Activated CD4-positive, alpha-beta T cell treated with anti-CD3 and anti-CD28 coated beads for 1 hour (primary cell): Measurements from ENCODE around the gene TBL3.
A peak's percentile ranks its signal among the peaks of the same experiment; 100 is the strongest.

Experiments
- DNase-seq: peaks from one replicate; pipeline ENCODE4 v3.0.0-alpha.2; 2020

Gene TBL3

DNA sequence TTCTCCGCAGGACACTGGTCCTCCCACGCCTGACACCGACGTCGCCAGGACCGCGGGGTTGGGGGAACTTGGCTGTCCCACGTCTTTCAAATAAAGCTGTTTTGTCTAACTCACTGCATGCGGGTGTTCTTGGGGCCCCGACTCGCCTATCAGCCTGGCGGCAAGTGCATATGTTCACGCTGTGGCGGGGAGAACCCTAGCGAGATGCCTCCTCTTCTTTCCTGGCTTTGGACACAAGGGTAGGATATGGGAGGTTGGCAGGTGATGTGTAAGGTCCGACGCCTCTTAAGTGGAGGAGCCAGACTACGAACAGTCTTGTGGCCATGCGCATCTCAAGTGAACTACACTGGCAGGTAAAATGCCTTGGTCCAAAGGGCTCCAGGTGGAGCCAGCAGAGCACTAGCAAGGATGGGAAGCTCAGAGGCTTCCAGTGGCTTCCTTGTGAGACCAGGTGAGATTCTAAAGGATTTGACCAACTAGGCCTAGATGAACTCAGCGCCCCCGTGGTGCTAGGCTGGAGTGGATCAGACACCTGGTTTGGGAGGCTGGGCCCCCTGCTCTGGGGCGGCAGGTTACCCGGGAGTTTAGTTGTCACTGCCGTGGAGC, 6.4 kb upstream of the TBL3 start:
- DNase-seq = no peak

DNA sequence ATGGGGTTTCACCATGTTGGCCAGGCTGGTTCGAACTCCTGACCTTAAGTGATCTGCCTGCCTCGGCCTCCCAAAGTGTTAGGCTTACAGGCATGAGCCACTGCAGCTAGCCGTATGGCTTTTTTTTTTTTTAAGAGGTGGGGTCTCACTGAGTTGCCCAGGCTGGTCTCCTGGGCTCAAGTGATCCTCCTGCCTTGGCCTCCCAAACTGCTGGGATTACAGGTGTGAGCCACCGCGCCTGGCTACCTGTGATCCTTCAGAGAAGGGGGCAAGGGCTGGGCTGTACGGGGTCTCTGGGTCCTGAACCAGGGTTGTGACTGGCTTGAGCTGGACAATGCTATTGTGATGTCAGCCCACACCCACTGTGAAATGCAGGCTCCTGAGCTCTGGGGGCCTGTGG, 5.4 kb upstream of the TBL3 start, which contains the start of gene RNF151:
TSS of gene RNF151 (plus strand) at position 397 of the 400 bp plus-strand sequence. CDS start 26 bp downstream, outside the sequence.
- no peak for DNase-seq

DNA sequence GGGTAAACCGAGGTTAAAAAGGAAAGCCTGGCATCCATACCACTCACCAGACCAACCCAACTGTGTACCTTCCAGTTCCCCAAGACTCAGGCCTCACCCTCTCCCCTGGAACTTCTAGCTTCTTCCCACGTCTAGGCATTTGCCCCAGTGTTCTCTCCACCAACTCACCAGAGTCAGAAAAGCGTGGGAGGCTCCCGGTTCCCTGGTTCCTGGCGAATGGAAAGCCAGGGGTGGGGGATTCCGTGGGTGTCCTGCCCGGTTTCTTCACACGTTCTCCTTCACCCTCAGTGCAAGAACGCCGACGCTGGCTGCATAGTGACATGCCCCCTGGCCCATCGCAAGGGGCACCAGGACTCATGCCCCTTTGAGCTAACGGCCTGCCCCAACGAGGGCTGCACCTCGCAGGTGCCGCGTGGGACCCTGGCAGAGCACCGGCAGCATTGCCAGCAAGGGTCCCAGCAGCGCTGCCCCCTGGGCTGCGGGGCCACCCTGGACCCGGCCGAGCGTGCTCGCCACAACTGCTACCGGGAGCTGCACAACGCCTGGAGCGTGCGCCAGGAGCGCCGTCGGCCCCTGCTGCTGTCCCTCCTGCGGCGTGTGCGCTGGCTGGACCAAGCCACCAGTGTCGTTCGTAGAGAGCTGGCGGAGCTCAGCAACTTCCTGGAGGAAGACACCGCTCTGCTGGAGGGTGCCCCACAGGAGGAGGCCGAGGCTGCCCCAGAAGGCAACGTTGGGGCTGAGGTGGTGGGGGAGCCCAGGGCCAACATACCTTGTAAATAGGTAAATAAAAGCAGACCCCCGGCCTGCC, 3.5 kb upstream of the TBL3 start:
- no peak for DNase-seq

DNA sequence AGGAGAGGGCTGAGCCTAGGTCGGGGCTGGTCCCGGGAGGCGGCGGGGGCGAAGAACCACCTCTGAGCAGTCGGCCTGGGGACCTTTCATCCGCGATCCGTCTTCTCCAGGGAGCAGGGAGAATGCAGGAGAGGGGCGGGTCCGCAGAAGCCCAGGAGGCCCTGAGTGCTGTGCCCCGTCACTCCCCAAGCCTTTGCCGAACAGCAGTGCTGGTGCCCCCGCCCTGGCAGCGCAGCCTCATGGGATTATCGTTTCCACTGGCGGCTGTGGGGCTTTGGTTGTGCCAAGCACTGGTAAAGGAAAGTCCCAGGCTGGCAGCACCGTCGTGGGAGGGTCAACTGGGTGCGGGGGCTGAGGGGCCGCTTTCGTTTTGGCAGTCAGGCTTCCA, 631 bp downstream of the TBL3 start:
- DNase-seq = no peak

DNA sequence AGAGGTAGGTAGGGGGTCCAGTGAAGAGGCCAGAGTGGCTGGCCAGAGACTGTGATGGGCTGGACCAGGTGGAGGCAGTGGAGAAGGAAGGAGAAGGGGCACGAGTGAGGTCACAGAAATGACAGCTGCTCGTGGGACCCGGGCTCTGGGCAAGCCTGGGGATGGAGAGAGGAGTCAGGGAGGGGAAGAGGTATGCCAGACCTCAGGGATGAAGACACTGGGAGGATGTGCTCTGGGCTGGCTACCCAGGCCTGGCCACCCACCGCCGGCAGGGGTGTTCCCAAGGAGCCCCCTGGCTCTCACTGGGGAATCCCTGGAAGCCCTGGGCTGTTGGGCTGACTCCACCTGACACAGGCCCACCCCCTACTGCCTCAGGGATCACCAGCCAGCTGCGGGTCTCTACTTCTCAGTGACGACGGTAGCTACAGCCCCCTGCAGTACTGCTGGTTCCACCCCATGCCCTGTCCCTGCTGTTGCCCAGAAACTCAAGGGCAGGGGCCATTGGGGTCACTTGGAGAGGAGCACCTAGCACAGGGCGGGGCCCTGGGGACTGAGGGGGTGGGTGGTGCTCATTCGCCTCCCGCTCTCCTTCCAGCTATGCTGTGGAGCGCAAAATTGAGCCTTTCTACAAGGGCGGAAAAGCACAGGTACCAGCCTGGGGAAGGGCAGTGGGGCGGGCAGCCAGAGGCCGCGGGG, 1.8 kb downstream of the TBL3 start:
- no peak for DNase-seq

DNA sequence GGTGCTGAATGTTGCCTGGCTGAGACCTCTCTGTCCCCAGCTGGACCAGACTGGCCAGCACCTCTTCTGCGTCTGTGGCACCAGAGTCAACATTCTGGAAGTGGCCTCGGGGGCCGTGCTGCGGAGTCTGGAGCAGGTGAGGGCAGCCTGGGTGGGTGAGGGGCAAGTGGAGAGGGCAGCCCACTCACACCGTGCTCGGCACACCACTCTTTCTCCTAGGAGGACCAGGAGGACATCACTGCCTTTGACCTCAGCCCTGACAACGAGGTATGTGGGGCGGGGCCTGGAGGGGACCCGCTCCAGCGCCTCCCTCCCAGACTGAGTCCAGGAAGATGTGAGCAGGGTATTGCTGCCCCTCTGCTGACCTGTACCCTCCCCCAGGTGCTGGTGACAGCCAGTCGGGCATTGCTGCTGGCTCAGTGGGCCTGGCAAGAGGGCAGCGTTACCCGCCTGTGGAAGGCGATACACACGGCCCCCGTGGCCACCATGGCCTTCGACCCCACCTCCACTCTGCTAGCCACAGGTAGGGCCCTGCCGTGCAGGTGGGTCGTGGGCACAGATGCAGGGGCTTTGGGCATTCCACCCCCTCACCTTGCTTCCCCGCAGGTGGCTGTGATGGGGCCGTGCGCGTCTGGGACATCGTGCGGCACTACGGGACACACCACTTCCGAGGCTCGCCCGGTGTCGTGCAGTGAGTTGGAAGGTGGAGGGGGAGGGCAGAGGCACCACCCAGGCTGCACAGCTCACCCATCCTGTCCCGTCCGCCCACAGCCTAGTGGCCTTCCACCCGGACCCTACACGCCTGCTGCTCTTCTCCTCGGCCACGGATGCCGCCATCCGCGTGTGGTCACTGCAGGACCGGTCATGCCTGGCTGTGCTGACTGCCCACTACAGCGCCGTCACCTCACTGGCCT, 2.6 kb downstream of the TBL3 start:
- DNase-seq = no peak

DNA sequence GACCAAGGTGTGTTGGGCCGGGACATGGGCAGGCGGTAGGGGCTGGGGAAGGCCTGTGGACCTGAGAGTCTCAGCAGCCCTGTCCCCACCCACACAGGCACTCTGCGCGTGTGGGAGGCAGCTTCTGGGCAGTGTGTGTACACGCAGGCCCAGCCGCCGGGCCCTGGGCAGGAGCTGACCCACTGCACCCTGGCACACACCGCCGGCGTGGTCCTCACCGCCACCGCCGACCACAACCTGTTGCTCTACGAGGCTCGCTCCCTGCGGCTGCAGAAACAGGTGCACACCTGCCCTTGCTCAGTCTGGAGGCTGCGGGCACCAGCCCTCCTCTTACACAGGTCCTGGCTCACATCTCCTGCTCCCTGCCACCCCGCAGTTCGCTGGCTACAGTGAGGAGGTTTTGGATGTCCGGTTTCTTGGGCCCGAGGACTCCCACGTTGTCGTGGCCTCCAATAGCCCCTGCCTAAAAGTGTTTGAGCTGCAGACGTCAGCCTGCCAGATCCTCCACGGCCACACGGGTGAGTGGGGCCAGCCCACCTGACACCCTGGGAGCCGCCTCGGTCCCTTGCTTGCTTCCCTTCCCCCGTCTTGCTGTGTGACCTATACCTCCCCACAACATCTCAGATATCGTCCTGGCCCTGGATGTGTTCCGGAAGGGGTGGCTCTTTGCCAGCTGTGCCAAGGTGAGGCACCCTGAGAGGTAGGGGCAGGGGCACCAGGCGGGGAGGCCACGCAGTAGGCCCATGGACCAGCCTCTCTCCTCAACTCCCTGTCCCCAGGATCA, 3.8 kb downstream of the TBL3 start:
- DNase-seq = no peak

DNA sequence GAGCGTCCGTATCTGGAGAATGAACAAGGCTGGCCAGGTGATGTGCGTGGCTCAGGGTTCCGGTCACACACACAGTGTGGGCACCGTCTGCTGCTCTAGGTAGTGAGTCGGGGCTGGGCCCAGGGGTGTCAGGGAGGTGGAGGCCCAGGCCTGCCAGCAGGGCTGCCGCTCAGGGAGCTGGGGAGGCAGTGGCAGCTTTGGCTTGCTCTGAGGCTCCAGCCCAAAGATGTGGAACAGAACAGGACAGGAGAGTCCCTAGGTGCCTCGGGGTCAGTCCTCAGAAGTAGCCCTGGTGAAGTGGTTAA, 4.3 kb downstream of the TBL3 start:
- no peak for DNase-seq

DNA sequence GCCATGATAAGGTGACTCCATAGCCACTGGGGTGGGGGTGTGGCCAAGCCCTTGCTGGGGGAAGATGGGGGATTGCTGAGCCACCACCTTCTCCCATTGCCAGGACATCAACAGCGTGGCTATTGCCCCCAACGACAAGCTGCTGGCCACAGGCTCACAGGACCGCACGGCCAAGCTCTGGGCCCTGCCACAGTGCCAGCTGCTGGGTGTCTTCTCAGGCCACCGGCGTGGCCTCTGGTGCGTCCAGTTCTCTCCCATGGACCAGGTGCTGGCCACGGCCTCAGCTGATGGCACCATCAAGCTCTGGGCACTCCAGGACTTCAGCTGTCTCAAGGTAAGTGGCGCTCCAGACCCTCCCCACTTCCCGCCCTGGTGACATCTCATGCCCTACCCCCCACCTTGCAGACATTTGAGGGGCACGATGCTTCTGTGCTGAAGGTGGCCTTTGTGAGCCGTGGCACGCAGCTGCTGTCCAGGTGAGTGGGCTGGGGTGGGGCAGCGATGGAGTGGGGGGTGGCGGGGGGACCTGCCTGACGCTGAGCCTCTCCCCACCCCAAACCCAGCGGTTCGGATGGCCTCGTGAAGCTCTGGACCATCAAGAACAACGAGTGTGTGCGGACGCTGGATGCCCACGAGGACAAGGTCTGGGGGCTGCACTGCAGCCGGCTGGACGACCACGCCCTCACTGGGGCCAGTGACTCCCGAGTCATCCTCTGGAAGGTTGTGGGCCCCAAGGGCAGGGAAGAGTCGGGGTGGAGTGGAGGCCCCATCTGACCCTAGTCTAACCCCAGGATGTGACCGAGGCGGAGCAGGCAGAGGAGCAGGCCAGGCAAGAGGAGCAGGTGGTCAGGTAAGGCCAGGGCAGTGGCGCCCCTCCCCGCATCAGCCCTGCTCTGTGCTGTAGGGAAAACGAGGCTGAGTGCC, 5.4 kb downstream of the TBL3 start:
- DNase-seq = no peak

DNA sequence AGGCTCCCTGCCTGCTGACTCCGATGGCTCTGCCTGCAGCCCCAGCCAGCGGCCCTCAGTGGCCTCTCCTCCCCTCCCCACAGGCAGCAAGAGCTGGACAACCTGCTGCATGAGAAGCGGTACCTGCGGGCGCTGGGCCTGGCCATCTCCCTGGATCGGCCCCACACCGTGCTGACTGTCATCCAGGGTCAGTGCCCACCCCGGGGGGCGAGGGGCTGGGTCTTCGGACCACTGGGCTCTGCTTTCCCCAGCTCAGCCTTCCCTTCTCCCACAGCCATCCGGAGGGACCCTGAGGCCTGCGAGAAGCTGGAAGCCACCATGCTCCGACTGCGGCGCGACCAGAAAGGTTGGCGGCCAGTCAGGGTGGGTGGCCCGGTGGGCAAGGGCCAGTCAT, 6.0 kb downstream of the TBL3 start:
- no peak for DNase-seq

DNA sequence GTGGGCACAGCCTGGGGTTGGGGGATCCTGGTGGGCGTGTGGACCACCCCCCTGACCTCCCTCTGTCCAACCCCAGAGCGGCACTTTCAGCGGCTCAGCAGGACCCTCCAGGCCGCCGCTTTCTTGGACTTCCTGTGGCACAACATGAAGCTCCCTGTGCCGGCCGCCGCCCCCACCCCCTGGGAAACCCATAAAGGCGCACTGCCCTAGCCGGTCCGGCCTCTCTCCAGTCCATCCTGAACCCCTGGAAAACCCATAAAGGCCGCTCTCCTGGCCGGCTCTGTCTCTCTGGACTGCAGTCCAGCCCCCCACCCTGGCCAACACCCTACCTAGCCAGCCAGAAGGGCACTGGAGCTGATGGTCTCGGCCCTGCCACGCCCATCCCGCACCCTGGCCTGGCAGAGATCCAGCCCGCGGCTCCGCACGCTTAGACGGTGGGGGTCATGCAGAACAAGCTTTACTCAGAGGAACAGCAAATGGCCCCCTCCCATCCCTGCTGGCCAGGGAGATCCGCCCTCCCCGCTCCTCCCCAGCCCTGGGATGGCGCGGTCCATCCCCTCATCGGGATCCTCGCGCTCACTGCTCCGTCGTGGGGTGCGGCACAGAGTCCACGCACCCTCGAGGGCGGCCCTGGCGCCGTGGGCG, 6.7 kb downstream of the TBL3 start:
- no peak for DNase-seq

DNA sequence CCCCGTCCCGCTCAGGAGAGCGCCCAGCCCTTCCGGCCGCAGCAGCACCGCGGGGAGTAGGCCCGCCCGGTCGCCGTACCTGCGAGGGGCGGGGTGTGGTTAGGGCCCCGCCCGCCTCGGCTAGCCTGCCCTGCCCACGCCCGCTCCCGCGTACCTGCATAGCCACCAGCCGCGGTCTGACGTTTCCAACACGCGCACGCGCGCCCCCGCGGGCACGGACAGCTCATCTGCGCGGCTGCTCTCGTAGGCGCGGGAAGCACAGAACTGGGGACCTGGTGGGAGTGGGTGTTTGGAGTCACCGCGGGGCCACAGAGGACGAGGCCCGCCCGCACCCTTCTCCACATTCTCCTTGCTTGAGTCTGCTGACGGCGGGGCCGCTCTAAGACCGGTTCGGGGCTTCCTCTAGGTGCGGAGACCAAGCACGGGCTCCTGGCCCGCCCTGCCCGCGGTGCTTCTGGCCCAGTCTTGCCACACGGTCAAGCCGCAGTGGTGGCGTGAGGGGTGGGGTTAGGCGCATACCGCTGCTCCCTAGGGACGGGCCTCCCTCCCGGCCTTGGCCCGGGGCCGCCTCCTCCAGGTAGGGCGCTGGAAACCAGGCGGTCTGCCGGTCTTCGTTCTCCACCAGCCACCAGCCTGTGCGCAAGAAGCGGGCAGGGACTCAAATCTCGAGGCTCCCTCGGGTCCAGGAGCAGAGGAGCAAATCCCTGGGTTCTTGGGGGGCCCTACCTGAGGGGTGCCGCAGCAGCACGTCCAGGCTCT, 7.6 kb downstream of the TBL3 start:
- no peak for DNase-seq

DNA sequence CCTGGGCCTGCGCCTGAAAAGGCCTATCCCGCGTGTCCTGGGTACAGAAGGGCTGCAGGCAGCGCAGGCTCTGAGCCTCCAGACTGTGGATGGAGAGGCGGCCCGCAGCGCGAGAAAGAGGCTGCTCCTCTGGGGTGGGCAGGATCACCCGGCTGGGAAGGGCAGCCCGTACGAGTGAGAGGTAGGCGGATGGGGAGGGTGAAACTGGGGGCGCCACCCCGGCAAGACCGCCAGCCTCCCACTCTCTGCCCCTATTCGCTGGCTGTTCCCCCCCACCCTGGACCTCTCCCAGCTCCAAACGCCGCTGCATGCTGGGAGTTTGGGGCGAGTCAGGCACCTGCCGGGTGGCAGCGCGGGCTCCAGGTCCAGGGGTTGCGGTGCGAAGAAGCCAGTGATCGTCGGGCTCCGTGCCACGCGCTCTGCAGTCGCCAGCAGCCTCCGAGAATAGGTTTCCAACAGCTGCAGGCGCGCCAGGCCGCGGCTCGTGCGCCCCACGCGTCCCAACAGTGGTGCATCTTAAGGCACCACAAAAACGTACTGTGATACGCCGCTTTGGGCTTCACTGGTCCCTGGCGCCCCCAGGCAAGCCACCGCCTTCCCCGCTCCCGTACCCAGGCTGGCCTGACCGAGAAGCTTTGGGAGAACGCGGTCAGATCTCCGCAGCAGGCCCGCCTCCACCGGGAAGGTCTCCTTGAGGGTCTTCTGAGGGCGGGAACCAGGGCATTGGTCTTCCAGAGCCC, 8.3 kb downstream of the TBL3 start:
- no peak for DNase-seq

DNA sequence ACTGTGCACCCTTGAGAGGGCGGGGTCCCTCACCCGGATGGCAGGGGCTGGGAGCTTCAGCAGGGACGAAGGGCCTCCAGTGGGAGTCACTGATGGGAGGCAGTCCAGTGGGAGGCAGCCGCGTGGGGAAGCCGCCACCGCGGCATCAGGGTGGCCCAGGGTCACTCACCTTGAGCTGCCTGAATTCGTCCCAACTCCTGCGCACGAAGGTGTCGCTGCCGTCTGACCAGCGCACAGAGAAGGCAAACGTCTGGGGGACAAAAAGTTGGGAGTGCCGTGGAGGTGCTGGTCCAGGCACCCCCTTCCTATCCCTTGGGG, 8.9 kb downstream of the TBL3 start:
- DNase-seq = no peak

DNA sequence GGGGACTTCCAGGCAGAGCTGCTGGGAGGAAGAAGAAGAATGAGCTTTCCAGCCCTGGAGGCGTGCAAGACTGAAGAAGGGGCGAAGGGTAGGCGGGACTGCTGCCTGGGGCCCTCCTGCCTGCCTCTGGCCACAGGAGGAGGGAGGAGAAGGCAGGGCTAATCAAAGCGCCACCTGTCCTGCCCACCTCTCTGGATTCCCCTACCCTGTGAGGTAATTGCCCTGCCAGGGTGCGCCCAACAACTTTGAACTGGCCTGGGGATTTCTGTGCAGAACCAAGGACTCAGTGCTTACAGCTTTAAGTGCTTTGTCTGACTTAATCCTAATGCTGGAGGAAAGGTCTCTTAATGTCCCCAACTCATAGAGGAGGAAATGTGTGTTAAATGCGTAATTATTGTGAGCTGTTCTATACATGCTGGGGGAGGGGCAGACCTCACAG, 9.6 kb downstream of the TBL3 start, which contains the start of gene NOXO1:
TSS of gene NOXO1 (minus strand) at position 72 of the 439 bp plus-strand sequence. CDS start 290 bp downstream, outside the sequence.
- DNase-seq = no peak

DNA sequence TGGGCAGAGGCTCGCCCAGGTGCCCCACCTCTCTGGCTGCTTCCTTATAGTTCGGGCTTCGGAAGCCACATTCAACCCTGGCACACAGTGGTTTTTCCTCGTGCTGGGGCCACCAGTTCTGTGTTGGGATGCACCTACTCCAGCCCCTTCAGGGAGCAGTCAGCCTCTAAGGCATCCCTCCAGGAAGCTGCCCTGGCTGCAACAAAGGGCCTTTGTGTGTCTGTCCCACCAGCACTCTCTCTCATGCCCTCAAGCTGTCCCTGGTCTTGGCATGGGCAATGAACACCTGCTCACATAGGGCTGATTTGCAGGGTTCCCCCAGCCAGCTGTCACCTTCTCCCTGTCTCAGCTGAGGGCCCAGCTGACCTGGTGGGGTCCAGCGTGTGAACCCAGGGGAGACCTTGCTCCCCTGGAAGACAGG, 10.2 kb downstream of the TBL3 start:
- DNase-seq = no peak

DNA sequence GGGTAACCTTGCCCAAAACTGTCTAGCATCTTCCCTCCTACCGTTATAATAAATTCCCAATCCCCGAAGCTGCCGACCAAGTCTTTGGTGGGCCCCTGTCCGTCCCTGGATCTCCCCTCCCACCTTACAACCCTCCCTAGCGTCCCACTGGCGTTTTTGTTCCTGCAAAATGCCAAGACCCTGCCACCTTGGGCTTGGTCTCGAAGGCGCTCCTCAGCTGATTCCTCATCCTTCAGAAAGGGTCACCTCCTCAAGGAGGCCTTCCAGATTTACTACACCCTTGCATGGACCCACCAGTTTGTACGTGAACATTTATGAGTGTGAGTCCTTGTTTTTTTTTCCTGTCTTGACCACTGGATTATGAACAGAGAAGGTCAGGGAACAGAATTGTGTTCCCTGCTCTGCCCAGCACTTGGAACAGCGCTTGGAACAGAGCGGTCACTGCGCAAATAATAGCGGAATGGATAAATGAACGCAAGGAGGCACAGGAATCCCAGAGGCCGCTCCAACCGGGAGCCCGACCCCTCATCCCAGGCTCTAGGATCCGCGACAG, 11.2 kb downstream of the TBL3 start:
- no peak for DNase-seq

DNA sequence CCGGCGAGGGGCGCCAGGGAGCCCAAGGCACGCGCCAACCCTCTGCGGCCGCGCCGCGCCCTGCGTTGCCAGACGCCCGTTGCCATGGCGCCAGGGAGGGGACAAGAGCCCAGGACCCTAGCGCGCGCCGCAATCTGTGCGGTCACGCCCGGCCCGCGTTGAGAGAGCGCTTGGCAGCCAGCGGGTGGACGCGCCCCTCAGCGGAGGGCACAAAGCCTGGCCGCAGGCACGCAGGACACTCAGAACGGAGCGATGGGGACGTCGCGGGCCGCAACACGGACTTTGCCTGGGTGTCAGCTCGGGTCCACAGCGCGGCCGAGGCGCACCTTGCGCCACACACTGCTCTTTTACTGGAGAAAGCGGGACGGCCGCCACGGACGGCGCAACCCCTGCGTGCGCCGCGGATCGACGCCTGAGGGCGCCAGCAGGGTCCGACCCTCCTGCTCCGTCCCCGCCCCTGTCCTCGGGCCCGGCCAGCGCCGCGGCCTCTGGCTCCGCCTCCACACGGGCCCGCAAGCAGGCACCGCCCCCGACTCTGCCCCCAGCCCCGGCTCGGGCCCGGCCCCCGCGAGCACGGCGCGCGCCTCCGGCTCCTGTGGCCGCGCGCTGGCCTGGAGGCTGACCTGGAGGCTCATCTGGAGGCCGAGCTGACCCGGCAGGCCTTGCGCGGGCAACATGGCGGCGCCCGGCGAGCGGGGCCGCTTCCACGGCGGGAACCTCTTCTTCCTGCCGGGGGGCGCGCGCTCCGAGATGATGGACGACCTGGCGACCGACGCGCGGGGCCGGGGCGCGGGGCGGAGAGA, 11.9 kb downstream of the TBL3 start, which contains the start of gene GFER:
TSS of gene GFER (plus strand) at position 650 of the 803 bp plus-strand sequence. CDS start at position 676, 26 bp downstream.
- DNase-seq = peak; percentile 42
